Stimulated activated CD8-positive, alpha-beta memory T cell treated with anti-CD3 and anti-CD28 coated beads, Interleukin-15, amount 100 ng/mL, for 48 hours (primary cell): ENCODE measurements around the gene BRCA1.

Source experiments
- DNase-seq, 2 donors: peaks; one replicate each; pipeline ENCODE4 v3.0.0-alpha.2; 2020; ENCODE audit warnings: low read depth in 2 of 2

Gene BRCA1

GRCh38 chr17:43025290-43025657 lies 99.9 kb downstream of the BRCA1 start:
- DNase-seq: no peak

- DNase-seq: peak; percentile 57 to 73
Observed at GRCh38 chr17:43024407-43025289, 100.5 kb downstream of the BRCA1 start, which contains the start of gene RND2. TSS of gene RND2 (plus strand) at chr17:43025231. CDS start at chr17:43025348, 117 bp downstream.

DNA sequence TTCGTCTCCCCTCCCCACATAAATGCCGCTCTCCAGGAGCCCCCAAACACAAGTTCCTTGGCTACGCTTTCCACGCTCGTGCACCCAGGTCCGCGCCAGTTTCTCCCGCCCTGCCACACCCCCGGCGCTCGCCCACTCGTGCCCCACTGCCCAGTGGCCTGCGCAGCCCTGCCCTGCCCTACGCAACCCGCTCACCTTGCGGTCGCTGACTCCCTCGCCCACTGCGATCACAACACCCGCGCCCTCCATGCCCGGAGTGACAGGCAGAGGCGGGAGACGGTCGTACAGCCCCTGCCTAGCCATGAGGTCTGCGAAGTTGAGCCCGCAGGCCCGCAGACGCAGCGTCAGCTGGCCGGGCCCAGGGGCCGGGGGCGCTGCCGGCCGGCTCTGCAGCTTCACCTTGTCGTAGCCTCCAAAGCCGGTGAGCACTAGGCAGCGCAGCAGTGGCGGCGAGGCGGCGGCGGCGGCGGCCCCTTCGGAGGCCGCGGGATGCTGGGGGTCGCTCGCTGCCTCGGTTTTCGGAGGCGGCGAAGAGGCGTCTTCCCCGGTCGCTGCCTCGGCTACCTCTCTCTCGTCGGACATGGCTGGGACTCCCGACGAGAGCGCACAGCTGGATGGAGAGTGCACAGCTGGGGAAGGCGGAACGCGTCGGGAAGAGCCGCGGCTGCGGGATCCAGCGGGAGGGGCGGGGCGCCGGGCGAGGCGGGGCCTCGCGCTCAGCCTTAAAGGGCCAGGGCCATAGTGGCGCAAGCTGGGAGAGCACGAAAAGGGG lies 103.2 kb downstream of the BRCA1 start, which contains the start of gene VAT1:
TSS of gene VAT1 (minus strand) at position 645 of the 772 bp plus-strand sequence. CDS start at position 582, 63 bp downstream.
- DNase-seq: peak in 1 of 2 donors; percentile 50

DNA sequence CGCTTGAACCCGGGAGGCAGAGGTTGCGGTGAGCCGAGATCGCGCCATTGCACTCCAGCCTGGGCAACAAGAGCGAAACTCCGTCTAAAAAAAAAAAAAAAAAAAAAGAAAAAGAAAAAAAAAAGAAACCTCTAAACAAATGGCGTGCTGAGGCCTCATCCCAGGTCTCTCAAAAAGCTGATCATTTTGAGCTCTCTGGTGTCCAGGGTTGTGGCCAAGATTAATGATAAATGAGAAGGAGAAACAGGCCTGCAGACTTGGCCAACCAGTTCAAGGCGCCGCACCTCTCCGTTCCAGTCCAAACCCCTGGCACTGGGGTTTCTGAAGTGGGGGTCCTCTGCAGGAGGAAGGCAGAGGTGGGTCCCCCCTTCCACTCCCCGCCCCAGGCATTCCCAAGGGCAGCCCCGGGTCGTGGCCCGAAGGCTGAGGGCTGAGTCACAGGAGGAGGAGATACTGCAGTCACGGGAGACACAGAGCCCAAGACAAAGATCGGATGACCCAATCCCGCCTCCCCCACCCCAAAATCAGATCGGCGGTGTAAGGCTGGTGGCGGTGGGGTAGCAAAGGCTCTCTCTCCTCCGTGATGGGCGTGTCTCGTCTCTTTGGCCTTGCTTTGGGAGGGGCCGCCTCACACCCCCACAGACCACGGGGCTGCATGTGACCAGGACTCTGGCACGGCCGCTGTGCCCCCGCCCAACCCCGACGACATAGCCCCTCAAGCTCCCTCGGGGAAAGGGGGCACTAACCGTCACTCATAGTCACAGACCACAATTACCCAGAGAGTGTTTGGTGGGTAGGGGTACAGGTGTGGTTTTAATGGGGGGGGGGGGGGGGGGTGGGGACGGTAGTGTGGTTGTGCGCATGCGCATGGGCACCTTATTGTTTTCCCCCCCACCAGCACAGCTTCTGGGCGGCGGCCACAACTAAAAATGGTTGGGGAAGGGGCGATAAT lies 104.1 kb downstream of the BRCA1 start:
- DNase-seq: no peak

GRCh38 chr17:43020030-43020621 lies 105.0 kb downstream of the BRCA1 start:
- no peak for DNase-seq

DNA sequence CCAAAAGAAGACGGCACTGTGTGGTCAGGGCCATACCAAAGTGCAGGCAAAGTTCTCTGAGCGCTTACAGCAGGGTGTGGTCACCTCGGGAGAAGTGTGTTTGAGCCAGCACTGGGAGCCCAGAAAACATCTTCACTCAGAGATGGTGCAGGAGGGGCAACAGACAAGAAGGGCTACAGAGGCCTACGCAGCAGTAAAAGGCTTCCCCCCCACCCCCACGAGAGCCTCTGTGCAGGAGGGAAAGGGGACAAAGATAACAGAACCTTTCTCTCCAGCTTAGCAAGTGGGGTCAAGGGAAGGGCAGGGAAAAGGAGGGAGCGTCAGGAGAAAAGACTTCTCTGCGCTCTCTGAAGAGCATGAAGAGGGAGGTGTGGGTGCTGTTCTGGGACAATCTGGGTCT lies 105.7 kb downstream of the BRCA1 start:
- no peak for DNase-seq

DNA sequence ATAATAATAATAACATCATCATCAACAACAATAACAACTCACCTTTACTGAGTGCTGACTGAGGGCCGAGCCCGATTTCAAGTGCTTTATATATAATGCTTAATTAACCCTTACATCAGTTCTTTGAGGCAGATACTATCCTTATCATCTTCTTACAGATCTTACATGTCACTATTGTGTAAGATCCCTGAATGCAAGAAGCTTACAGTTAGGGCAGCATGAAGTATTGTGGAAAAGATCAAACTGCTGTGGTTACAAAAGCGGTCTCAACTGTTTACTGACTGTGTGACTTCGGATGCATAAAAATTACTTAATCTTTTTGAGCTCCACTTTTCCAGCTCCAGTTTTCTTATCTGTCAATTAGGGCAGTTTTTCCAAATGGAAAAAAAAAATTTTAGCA lies 106.2 kb downstream of the BRCA1 start:
- no peak for DNase-seq

GRCh38 chr17:43018008-43018853 lies 106.9 kb downstream of the BRCA1 start:
- DNase-seq: no peak

DNA sequence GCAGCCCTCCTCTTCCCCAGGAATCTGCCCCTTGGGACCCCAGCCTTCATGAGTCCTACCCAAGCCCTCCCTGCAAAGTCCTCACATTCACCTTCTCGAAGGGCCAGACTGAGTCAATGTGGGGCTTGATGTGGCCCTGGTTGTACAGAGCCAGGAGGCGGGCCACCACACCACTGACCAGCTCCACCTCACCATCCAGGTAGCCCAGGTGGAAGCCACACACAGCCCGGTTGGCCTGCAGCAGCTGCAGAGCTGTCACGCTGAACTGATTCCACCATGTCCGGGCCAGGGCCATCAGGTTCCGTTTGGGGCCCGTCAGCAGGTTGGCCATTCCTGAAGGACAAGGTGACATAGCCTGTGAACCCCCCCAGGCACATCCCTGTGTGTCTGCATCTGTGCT lies 108.9 kb downstream of the BRCA1 start:
- DNase-seq: no peak

DNA sequence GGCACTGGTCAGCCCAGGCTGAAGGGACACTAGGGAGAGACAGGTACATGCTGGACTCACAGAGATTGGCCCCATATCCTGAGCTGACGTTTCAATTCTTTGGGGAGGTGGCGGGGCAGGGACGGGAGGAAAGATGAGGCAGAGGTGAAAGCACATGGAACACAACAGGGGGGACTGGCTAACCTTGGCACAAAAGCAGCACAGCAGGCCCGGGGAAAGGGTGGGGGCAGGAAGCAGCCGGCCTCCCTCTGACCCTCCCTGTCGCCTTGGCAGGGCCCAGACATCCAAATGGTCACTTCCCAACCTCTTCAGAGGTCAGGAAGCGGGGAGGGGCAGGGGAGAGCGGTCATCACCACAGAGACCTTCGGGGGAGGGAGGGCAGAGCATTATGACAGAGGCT lies 109.6 kb downstream of the BRCA1 start:
- DNase-seq: no peak

DNA sequence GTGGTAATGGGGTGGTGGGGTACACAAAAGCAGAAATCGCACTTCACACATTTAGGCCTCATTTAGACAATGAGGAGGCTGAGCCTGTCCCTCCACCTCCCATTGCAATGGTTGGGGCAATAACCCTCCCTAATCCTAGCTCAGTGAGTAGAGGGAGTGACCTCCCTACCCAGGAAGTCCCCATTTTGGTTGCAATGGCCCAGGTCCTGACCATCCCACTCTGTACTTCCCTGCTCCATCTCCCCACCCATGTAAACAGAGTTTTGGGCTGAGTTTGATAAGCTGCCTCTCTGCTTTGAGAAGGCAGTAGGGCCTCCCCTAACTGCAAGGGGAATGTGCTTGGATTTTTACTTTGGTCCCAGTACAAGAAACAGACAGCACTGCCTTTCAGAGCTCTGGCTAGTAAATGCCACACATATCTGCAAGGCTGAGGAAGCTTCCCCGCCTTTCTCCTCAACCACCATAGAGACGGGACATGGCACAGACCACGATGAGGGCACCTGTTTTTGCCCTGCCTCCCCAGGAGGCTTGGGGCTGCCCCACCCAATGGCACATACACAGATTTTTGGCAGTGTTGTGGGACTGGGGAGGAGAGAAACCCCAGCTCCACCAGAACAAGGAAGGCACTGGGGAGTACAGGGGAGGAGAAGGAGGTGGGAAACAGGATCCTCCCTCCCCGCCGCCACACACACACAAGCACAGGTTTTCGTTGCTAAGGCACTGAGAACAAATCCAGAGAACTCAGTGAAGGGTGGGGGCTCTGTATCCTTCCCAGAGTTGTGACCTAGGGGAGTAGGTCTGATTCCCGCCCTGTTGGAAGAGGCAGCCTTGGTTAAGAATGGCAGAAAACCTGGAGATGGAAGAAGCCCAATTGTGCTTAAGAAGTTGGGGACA lies 110.3 kb downstream of the BRCA1 start:
- DNase-seq: no peak

GRCh38 chr17:43014020-43014648 lies 111.0 kb downstream of the BRCA1 start:
- DNase-seq: no peak

- no peak for DNase-seq
Observed at GRCh38 chr17:43013296-43013695, 111.9 kb downstream of the BRCA1 start.

GRCh38 chr17:43011728-43012472 lies 113.3 kb downstream of the BRCA1 start:
- DNase-seq: no peak

GRCh38 chr17:43010667-43011308 lies 114.4 kb downstream of the BRCA1 start:
- no peak for DNase-seq

DNA sequence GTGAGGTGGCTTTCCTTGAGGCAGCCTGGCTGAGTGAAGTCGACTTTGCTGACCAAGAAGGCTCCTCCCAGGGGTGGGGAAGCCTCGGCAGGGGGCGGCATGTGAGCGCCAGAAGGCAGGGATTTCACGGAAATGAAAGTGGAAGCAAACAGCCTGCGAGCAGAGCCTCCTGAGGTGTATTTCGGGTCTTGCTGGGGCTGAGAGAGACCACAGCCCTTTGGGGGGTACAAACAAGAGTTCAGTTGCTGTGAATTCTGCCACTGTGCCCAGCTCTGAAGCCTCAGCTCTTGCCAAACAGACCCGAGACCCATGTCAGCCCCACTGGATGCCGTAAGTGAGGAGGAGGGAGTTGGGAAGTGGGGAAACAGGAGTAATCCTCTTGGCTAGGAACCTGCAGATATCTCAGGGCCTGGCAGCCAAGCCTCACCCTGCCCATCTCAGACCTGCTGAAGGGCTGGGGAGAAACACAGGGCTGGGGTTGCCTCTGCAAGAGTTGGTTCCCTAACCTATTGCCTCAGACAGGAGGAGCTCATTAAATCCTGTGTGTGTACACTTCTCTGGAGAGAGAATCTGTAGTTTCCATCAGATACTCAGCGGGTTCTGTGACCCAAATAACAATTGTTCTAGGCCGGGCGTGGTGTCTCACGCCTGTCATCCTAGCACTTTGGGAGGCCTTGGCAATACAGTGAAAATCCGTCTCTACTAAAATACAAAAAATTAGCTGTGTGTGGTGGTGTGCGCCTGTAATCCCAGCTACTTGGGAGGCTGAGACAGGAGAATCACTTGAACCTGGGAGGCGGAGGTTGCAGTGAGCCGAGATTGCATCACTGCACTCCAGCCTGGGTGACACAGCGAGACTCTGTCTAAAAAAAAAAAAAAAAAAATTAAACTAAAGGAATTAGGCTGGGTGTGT lies 118.3 kb downstream of the BRCA1 start, which contains the start of gene IFI35:
TSS of gene IFI35 (plus strand) at position 146 of the 913 bp plus-strand sequence. CDS start at position 310, 164 bp downstream.
- peak; percentile 80 for DNase-seq
